AG04450 (cell line): Measurements from ENCODE around the gene NFIA. TPM values are rescaled to one million over a fixed set of nuclear protein-coding genes. Genes with fewer than 3 reads are reported as not detected.

Experiments
- CTCF ChIA-PET: fragments of 300-600, 350-600 bp; formaldehyde crosslinking; extraction: SDS; loops from one replicate; lab custom pipeline; 2022; ENCODE audit warnings: antibody characterized with exemption, inconsistent platforms; lab: Charles Lee
- POLR2A ChIA-PET: fragments of 350-600 bp; formaldehyde crosslinking; extraction: SDS; loops from one replicate; lab custom pipeline; 2021; ENCODE audit warnings: antibody characterized with exemption, inconsistent platforms; lab: Yijun Ruan, JAX
- DNase-seq: peaks from one replicate; pipeline ENCODE4 v3.0.0-alpha.2; 2011; ENCODE audit warnings: low read depth, low spot score
- H3K27ac ChIP-seq: one replicate; pipeline ENCODE4 v1.5.1; 2012; ENCODE audit warnings: low read depth, low read length, control low read depth
- H3K27me3 ChIP-seq: one replicate; pipeline ENCODE4 v1.6.0; 2012; ENCODE audit warnings: low read length; ENCODE audit not compliant: control insufficient read depth, insufficient read depth
- H3K4me3 ChIP-seq: 2 replicates; pipeline ENCODE4 v1.5.1; 2011; ENCODE audit warnings: mild to moderate bottlenecking, low read depth, low read length, control low read depth
- H3K9me3 ChIP-seq: 2 replicates; pipeline ENCODE4 v1.5.1; 2012; ENCODE audit warnings: low read length; ENCODE audit not compliant: control insufficient read depth, insufficient read depth
- polyA plus RNA-seq: library from polyadenylated mRNA; depleted of rRNA; stranded (reverse); fragments of >200 nt; gene quantifications from 2 replicates; pipeline ENCODE4 v1.2.3, GENCODE V29; 2011
- TF ChIP-seq, protein P1 (sequence below): IDR thresholded peaks from 2 replicates; pipeline ENCODE4 v1.5.1; 2011; ENCODE audit warnings: low read depth, low read length, control low read depth, inconsistent platforms

NFIA gene
- polyA plus RNA-seq, 1 experiment, result 3.9 TPM

DNA sequence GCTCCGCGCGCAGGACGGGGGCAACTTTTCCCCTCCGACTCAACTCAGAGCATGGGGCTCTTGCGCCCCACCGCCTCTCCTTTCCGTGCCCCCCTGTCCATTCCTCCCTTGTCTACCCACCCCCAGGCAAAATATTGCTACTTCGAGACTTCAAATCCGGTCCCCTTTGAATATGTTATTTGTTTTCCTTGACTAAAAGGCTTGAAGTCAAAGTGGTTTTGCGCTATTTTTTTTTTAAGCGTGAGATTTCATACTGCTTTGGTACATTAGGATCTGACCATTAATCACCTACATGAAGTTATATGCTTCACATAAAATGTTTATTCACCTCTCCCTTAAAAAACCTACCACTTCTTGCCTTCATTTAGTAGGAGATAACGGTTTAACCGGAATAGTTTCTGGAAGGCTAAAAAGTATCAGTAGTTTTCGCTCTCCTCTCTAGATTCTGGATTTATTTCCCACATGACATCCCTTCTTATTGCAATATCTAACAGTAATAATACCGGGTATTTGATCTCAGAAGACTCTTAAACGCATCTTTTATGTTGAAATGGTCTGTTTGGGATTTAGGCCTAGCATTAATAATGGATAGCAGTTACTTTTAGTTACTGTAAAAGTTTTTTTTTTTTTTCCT is 1.6 kb downstream of the NFIA start:
- TF ChIP-seq, protein P1, sequence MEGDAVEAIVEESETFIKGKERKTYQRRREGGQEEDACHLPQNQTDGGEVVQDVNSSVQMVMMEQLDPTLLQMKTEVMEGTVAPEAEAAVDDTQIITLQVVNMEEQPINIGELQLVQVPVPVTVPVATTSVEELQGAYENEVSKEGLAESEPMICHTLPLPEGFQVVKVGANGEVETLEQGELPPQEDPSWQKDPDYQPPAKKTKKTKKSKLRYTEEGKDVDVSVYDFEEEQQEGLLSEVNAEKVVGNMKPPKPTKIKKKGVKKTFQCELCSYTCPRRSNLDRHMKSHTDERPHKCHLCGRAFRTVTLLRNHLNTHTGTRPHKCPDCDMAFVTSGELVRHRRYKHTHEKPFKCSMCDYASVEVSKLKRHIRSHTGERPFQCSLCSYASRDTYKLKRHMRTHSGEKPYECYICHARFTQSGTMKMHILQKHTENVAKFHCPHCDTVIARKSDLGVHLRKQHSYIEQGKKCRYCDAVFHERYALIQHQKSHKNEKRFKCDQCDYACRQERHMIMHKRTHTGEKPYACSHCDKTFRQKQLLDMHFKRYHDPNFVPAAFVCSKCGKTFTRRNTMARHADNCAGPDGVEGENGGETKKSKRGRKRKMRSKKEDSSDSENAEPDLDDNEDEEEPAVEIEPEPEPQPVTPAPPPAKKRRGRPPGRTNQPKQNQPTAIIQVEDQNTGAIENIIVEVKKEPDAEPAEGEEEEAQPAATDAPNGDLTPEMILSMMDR, result no peak
- Histone ChIP-seq H3K27ac (no peak overlapping the region), H3K9me3 (no peaks in the 10 kb centered on the region; the same call in 1 of the 2 replicates), H3K4me3 (peak overlapping the region; percentile 76), H3K27me3 (no peaks in the 10 kb centered on the region)
- ChIA-PET CTCF (no interaction called here), POLR2A (interaction anchor here (0.9 kb wide), 1 partner anchor 34 kb away, joined by 3 read pairs; no protein-coding TSS in a partner anchor)
- DNase-seq, result no peak

DNA sequence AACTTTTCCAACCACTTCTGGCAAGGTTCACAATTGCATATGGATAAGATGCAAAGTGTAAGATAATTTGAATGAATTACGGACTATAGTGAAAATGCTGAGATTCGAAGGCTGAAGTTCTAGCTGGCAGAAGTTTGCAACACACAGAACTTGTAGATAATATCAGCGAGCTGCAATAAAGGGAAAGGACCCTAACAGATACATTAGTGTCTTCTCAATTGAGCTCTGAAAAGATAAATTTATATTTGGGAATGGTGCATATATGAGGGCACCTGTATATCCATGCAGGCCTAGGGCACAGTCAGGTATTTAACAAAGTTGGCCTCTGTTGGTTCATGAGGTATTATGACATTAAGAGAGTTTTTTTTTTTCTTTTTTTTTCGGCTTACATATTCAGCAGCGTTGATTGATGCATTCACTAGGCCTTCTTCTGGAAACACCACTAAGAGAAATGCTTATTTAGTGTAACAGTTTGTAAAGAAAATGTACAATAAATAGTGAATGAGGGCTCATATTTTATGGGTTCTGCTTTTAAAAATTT is 2.2 kb downstream of the NFIA start:
- no peak overlapping the region for H3K4me3 ChIP-seq
- no peaks in the 10 kb centered on the region for H3K27me3 ChIP-seq
- ChIA-PET CTCF (interaction anchor here (2.9 kb wide), 1 partner anchor 35 kb away, joined by 16 read pairs; no protein-coding TSS in a partner anchor), POLR2A (interaction anchor here (0.9 kb wide), 1 partner anchor 34 kb away, joined by 3 read pairs; no protein-coding TSS in a partner anchor)
- H3K9me3 ChIP-seq, result no peaks in the 10 kb centered on the region; the same call in 1 of the 2 replicates
- no peak overlapping the region for H3K27ac ChIP-seq
- TF ChIP-seq, protein P1, result no peak
- no peak for DNase-seq

DNA sequence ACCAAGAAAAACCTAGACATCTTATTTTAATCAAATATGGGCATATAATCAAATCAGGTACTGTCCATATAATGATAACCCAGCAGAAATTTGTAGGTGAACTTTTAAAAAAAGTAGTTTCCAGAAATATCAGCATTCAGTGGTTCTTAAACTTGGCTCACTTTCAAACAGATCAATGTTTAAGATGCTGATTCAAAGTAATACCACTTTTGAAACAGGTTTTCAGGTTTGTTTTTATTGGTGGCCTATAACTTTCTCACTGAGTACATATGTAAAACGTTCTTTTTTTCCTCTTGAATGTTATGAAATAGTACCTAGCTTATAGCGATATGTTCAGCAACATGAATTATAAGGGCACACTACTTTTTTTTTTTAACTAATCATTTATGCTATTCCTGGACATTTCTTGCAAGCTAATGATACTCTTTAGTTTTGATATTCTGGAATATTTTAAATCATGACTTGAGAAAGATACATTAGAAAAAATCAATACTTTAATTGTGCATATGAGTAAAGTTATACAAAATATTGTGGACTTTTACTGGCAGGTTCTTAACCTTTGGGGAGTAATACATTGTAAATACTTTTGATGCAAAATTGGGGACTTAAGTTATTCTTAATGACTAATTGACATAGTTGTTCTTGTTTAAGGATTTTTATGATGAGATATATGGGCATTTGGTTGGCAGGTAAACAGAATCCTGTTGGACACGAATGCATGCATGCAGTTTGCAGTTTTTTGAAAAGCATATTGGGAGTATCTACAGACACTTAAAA is 3.0 kb downstream of the NFIA start:
- Histone ChIP-seq H3K4me3 (no peak overlapping the region), H3K9me3 (no peaks in the 10 kb centered on the region; the same call in 1 of the 2 replicates), H3K27me3 (no peaks in the 10 kb centered on the region), H3K27ac (no peak overlapping the region)
- TF ChIP-seq, protein P1, result no peak
- ChIA-PET POLR2A (interaction anchor here (0.7 to 0.9 kb wide), 2 partner anchors 35 to 105 kb away, joined by 3 read pairs; no protein-coding TSS in a partner anchor), CTCF (interaction anchor here (0.6 to 2.9 kb wide), 3 partner anchors 8 to 368 kb away, joined by 3 to 16 read pairs (median 3); no protein-coding TSS in a partner anchor)
- DNase-seq, result no peak

DNA sequence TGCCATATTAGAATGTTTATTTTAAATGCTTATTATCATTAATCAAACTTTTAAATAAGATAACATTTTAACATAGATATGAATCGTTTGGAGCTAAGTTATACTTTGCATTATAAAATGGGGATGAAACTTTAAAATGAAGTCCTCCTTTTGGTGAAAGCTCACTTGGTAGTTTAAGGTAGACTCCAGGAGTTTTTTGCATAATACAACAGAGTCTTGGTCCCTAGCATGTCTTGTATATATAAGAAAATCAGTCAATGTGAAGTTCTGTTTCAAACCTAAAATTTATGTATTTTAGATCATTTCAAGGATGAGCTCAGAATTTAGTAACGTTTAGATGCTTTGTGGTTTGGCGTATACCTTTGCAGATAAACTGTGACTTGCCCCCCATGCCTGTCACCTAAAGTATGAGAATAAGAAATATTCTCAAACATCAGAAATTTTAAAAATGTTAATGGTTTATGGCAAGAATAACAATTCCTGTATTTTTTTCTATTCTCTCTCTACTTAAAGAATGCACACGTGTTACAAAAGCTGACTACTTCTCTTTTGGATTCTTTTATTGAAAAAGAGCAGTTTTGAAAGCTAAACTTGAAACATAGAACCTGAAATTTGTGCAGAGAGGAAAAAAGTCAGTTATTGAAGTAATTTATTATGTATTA is 3.8 kb downstream of the NFIA start:
- H3K27ac ChIP-seq, result no peak overlapping the region
- ChIA-PET CTCF (interaction anchor here (0.6 to 2.9 kb wide), 3 partner anchors 8 to 367 kb away, joined by 3 to 16 read pairs (median 3); no protein-coding TSS in a partner anchor), POLR2A (interaction anchor here (0.7 kb wide), 1 partner anchor 104 kb away, joined by 3 read pairs; no protein-coding TSS in a partner anchor)
- DNase-seq, result no peak
- TF ChIP-seq, protein P1, result no peak
- no peaks in the 10 kb centered on the region; the same call in 1 of the 2 replicates for H3K9me3 ChIP-seq
- H3K27me3 ChIP-seq, result no peaks in the 10 kb centered on the region
- H3K4me3 ChIP-seq, result no peak overlapping the region
